ENCODE data around the gene S100A3. TPM values are rescaled to one million over a fixed set of nuclear protein-coding genes. Genes with fewer than 3 reads are reported as not detected.

Gene S100A3
- polyA plus RNA-seq, 2 donors, result 10.2 to 27.5 TPM

- Histone ChIP-seq H3K36me3 (ENCODE audit: control insufficient read depth in 2 of 2, insufficient read depth in 2 of 2, low read length in 1 of 2) (peaks cover under 1 to 4% of the 10 kb centered on the region in 2 donors), H3K27me3 (ENCODE audit: control insufficient read depth in 1 of 2, insufficient read depth in 2 of 2, low read length in 2 of 2) (no peaks in the 10 kb centered on the region), H3K27ac (ENCODE audit: low read depth in 2 of 2, low read length in 1 of 2) (peak overlapping the region; percentile 72 to 87), H3K4me1 (ENCODE audit: control insufficient read depth in 2 of 2, insufficient read depth in 2 of 2, low read length in 1 of 2) (peaks cover 16 to 40% of the 10 kb centered on the region in 2 donors), H3K9me3 (ENCODE audit: control insufficient read depth in 2 of 2, insufficient read depth in 1 of 2, low read depth in 1 of 2, low read length in 1 of 2) (no peaks in the 10 kb centered on the region), H3K4me3 (ENCODE audit: low read depth in 1 of 2, low read length in 2 of 2) (no peak overlapping the region)
- 88 to 92% methylated on average over 12 of the region's 12 CpGs for WGBS, 2 donors
These were observed 4.0 kb upstream of the S100A3 start for GRCh38 chr1:153553096-153553495.

- H3K36me3 ChIP-seq (ENCODE audit: control insufficient read depth in 2 of 2, insufficient read depth in 2 of 2, low read length in 1 of 2), result peaks cover 4% of the 10 kb centered on the region in 2 donors
- H3K27me3 ChIP-seq (ENCODE audit: control insufficient read depth in 1 of 2, insufficient read depth in 2 of 2, low read length in 2 of 2), result no peaks in the 10 kb centered on the region
- no peak overlapping the region for H3K27ac ChIP-seq (ENCODE audit: low read depth in 2 of 2, low read length in 1 of 2)
- no peak overlapping the region for H3K4me3 ChIP-seq (ENCODE audit: low read depth in 1 of 2, low read length in 2 of 2)
- WGBS, 2 donors, result 86 to 93% methylated on average over 8 of the region's 8 CpGs
- H3K4me1 ChIP-seq (ENCODE audit: control insufficient read depth in 2 of 2, insufficient read depth in 2 of 2, low read length in 1 of 2), result peaks cover 21 to 46% of the 10 kb centered on the region in 2 donors
- H3K9me3 ChIP-seq (ENCODE audit: control insufficient read depth in 2 of 2, insufficient read depth in 1 of 2, low read depth in 1 of 2, low read length in 1 of 2), result no peaks in the 10 kb centered on the region
These were observed 3.3 kb upstream of the S100A3 start for GRCh38 chr1:153552335-153552734.

- H3K9me3 ChIP-seq (ENCODE audit: control insufficient read depth in 2 of 2, insufficient read depth in 1 of 2, low read depth in 1 of 2, low read length in 1 of 2), result no peaks in the 10 kb centered on the region
- peaks cover 4% of the 10 kb centered on the region in 2 donors for H3K36me3 ChIP-seq (ENCODE audit: control insufficient read depth in 2 of 2, insufficient read depth in 2 of 2, low read length in 1 of 2)
- WGBS, 2 donors, result 66 to 68% methylated on average over 10 of the region's 10 CpGs
- H3K27ac ChIP-seq (ENCODE audit: low read depth in 2 of 2, low read length in 1 of 2), result peak overlapping the region; percentile 26 to 72
- no peak overlapping the region for H3K4me3 ChIP-seq (ENCODE audit: low read depth in 1 of 2, low read length in 2 of 2)
- H3K27me3 ChIP-seq (ENCODE audit: control insufficient read depth in 1 of 2, insufficient read depth in 2 of 2, low read length in 2 of 2), result no peaks in the 10 kb centered on the region
- H3K4me1 ChIP-seq (ENCODE audit: control insufficient read depth in 2 of 2, insufficient read depth in 2 of 2, low read length in 1 of 2), result peaks cover 27 to 56% of the 10 kb centered on the region in 2 donors
These were observed 1.9 kb upstream of the S100A3 start for GRCh38 chr1:153550827-153551500.

- WGBS, 2 donors, result 42 to 62% methylated on average over 4 of the region's 4 CpGs
- H3K27ac ChIP-seq (ENCODE audit: low read depth in 2 of 2, low read length in 1 of 2), result peak overlapping the region; percentile 26 to 72
- H3K36me3 ChIP-seq (ENCODE audit: control insufficient read depth in 2 of 2, insufficient read depth in 2 of 2, low read length in 1 of 2), result peaks cover 4% of the 10 kb centered on the region in 2 donors
- H3K4me3 ChIP-seq (ENCODE audit: low read depth in 1 of 2, low read length in 2 of 2), result no peak overlapping the region
- H3K27me3 ChIP-seq (ENCODE audit: control insufficient read depth in 1 of 2, insufficient read depth in 2 of 2, low read length in 2 of 2), result no peaks in the 10 kb centered on the region
- no peaks in the 10 kb centered on the region for H3K9me3 ChIP-seq (ENCODE audit: control insufficient read depth in 2 of 2, insufficient read depth in 1 of 2, low read depth in 1 of 2, low read length in 1 of 2)
- H3K4me1 ChIP-seq (ENCODE audit: control insufficient read depth in 2 of 2, insufficient read depth in 2 of 2, low read length in 1 of 2), result peaks cover 27 to 62% of the 10 kb centered on the region in 2 donors
These were observed 1.3 kb upstream of the S100A3 start for GRCh38 chr1:153550398-153550758.

DNA sequence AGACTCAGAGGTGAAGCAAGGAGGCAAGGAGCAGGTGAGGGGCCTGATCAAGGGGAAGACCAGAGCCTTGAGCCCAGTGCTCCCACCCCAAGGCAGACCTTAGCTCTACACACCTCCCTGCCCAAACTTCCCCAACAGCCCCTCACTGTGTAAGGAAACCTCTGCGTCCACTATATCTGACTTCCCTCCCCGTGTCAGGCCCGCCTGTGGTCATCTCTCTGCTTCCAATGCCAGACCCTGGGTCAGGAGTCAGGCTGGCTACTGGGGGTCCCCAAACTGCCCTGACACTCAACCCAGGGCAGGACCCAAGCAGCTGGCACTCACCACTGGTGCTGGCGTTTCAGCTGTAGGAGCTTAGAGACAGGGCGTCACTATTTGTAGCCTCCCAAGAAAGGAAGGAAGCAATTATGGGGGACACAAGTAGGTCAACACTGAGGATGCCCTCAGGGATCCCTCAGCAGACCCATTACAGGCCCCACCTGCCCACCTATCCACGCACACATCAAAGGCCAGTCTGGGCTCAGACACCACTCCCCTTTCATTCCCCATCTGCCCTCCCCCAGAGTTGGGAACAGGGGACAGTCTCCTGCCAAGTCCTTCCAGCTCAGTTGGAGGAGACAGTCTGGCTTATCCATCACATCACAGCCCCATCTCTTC is 811 bp upstream of the S100A3 start:
- H3K27me3 ChIP-seq (ENCODE audit: control insufficient read depth in 1 of 2, insufficient read depth in 2 of 2, low read length in 2 of 2), result no peaks in the 10 kb centered on the region
- WGBS, 2 donors, result 65 to 74% methylated on average over 6 of the region's 6 CpGs
- no peaks in the 10 kb centered on the region for H3K9me3 ChIP-seq (ENCODE audit: control insufficient read depth in 2 of 2, insufficient read depth in 1 of 2, low read depth in 1 of 2, low read length in 1 of 2)
- H3K4me1 ChIP-seq (ENCODE audit: control insufficient read depth in 2 of 2, insufficient read depth in 2 of 2, low read length in 1 of 2), result peaks cover 27 to 65% of the 10 kb centered on the region in 2 donors
- peak overlapping the region; percentile 54 to 72 for H3K27ac ChIP-seq (ENCODE audit: low read depth in 2 of 2, low read length in 1 of 2)
- no peak overlapping the region for H3K4me3 ChIP-seq (ENCODE audit: low read depth in 1 of 2, low read length in 2 of 2)
- H3K36me3 ChIP-seq (ENCODE audit: control insufficient read depth in 2 of 2, insufficient read depth in 2 of 2, low read length in 1 of 2), result peaks cover 4% of the 10 kb centered on the region in 2 donors

GRCh38 chr1:153547560-153548551 is 1.2 kb downstream of the S100A3 start:
- peak overlapping the region; percentile 57 to 99 for H3K27ac ChIP-seq (ENCODE audit: low read depth in 2 of 2, low read length in 1 of 2)
- peaks cover 28 to 64% of the 10 kb centered on the region in 2 donors for H3K4me1 ChIP-seq (ENCODE audit: control insufficient read depth in 2 of 2, insufficient read depth in 2 of 2, low read length in 1 of 2)
- 81 to 83% methylated on average over 19 of the region's 19 CpGs for WGBS, 2 donors
- peaks cover 0 to 4% of the 10 kb centered on the region in 2 donors for H3K36me3 ChIP-seq (ENCODE audit: control insufficient read depth in 2 of 2, insufficient read depth in 2 of 2, low read length in 1 of 2)
- no peak overlapping the region for H3K4me3 ChIP-seq (ENCODE audit: low read depth in 1 of 2, low read length in 2 of 2)
- H3K27me3 ChIP-seq (ENCODE audit: control insufficient read depth in 1 of 2, insufficient read depth in 2 of 2, low read length in 2 of 2), result no peaks in the 10 kb centered on the region
- no peaks in the 10 kb centered on the region for H3K9me3 ChIP-seq (ENCODE audit: control insufficient read depth in 2 of 2, insufficient read depth in 1 of 2, low read depth in 1 of 2, low read length in 1 of 2)

GRCh38 chr1:153546796-153547559 is 2.1 kb downstream of the S100A3 start:
- Histone ChIP-seq H3K27ac (ENCODE audit: low read depth in 2 of 2, low read length in 1 of 2) (peak overlapping the region; percentile 91 to 99), H3K4me3 (ENCODE audit: low read depth in 1 of 2, low read length in 2 of 2) (no peak overlapping the region), H3K27me3 (ENCODE audit: control insufficient read depth in 1 of 2, insufficient read depth in 2 of 2, low read length in 2 of 2) (no peaks in the 10 kb centered on the region), H3K36me3 (ENCODE audit: control insufficient read depth in 2 of 2, insufficient read depth in 2 of 2, low read length in 1 of 2) (peaks cover 0 to 4% of the 10 kb centered on the region in 2 donors), H3K9me3 (ENCODE audit: control insufficient read depth in 2 of 2, insufficient read depth in 1 of 2, low read depth in 1 of 2, low read length in 1 of 2) (no peaks in the 10 kb centered on the region), H3K4me1 (ENCODE audit: control insufficient read depth in 2 of 2, insufficient read depth in 2 of 2, low read length in 1 of 2) (peaks cover 28 to 66% of the 10 kb centered on the region in 2 donors)
- WGBS, 2 donors, result 56% methylated on average over 14 of the region's 14 CpGs

DNA sequence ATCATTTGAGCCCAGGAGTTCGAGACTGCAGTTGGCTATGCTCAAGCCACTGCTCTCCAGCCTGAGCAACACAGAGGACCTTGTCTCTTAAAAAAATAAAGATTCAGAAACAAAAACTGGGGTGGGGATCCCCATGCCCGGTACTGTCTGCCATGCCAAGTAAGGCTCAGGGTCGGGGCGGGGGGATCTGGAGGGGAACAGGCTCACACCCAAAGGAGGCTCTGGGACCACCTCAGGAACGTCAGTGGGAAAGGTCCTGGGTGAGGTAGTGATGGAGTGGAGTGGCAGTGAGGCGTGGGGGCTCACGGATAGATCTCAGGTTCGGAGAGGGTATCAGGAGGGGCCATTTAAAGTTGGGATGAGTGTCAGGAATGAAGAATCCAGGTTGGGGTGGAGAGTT is 2.7 kb downstream of the S100A3 start:
- no peaks in the 10 kb centered on the region for H3K9me3 ChIP-seq (ENCODE audit: control insufficient read depth in 2 of 2, insufficient read depth in 1 of 2, low read depth in 1 of 2, low read length in 1 of 2)
- H3K4me3 ChIP-seq (ENCODE audit: low read depth in 1 of 2, low read length in 2 of 2), result no peak overlapping the region
- H3K27me3 ChIP-seq (ENCODE audit: control insufficient read depth in 1 of 2, insufficient read depth in 2 of 2, low read length in 2 of 2), result no peaks in the 10 kb centered on the region
- peak overlapping the region; percentile 91 to 99 for H3K27ac ChIP-seq (ENCODE audit: low read depth in 2 of 2, low read length in 1 of 2)
- H3K4me1 ChIP-seq (ENCODE audit: control insufficient read depth in 2 of 2, insufficient read depth in 2 of 2, low read length in 1 of 2), result peaks cover 28 to 66% of the 10 kb centered on the region in 2 donors
- WGBS, 2 donors, result 80 to 81% methylated on average over 8 of the region's 8 CpGs
- H3K36me3 ChIP-seq (ENCODE audit: control insufficient read depth in 2 of 2, insufficient read depth in 2 of 2, low read length in 1 of 2), result peaks cover 0 to 4% of the 10 kb centered on the region in 2 donors

All from esophagus (tissue), 2 donors.